SK-N-SH treated with all-trans-retinoic acid at 6 μM for 48 hours (cell line): ENCODE measurements around the gene DCDC2C.

Experiments
- ATAC-seq: fragments of 200-7000 bp; cut with Tn5 transposase; 3 replicates; pipeline ENCODE4 v1.9.1; 2020; ENCODE audit warnings: mild to moderate bottlenecking, moderate library complexity
- ARNTL ChIP-seq: fragments of 450-650 bp; formaldehyde crosslinking; IDR thresholded peaks from 2 replicates; pipeline ENCODE4 v1.5.0; 2020; ENCODE audit warnings: low read depth, mild to moderate bottlenecking, moderate library complexity, borderline replicate concordance
- BACH2 ChIP-seq: fragments of 250-450 bp; sonication (Bioruptor Pico); IDR thresholded peaks from 2 replicates; pipeline ENCODE4 v1.9.0; 2021; ENCODE audit warnings: mild to moderate bottlenecking, borderline replicate concordance
- CREB5 ChIP-seq: fragments of 250-450 bp; sonication (Bioruptor Pico); IDR thresholded peaks from 2 replicates; pipeline ENCODE4 v1.5.1; 2020; ENCODE audit warnings: low read depth, mild to moderate bottlenecking, moderate library complexity
- CSDC2 ChIP-seq: fragments of 250-450 bp; sonication (Bioruptor Pico); IDR thresholded peaks from 2 replicates; pipeline ENCODE4 v1.5.0; 2020; ENCODE audit warnings: mild to moderate bottlenecking, moderate library complexity
- CSRNP3 ChIP-seq: fragments of 250-450 bp; sonication (Bioruptor Pico); IDR thresholded peaks from 2 replicates; pipeline ENCODE4 v1.5.1; 2021; ENCODE audit warnings: mild to moderate bottlenecking, moderate library complexity
- ESRRG ChIP-seq: fragments of 250-450 bp; sonication (Bioruptor Pico); IDR thresholded peaks from 2 replicates; pipeline ENCODE4 v1.6.1; 2021; ENCODE audit warnings: mild to moderate bottlenecking
- GLIS3 ChIP-seq: fragments of 250-450 bp; sonication (Bioruptor Pico); IDR thresholded peaks from 2 replicates; pipeline ENCODE4 v1.5.0; 2020; ENCODE audit warnings: mild to moderate bottlenecking, moderate library complexity
- ISL1 ChIP-seq: fragments of 250-450 bp; sonication (Bioruptor Pico); IDR thresholded peaks from 2 replicates; pipeline ENCODE4 v2.1.2; 2022; ENCODE audit warnings: mild to moderate bottlenecking, moderate library complexity
- PATZ1 ChIP-seq: fragments of 250-450 bp; sonication (Bioruptor Pico); IDR thresholded peaks from 2 replicates; pipeline ENCODE4 v1.8.0; 2020; ENCODE audit warnings: mild to moderate bottlenecking, moderate library complexity, borderline replicate concordance
- POU6F1 ChIP-seq: fragments of 250-450 bp; sonication (Bioruptor Pico); IDR thresholded peaks from 2 replicates; pipeline ENCODE4 v1.8.0; 2021; ENCODE audit warnings: low read depth, mild to moderate bottlenecking, moderate library complexity, borderline replicate concordance
- PPARA ChIP-seq: fragments of 250-450 bp; sonication (Bioruptor Pico); IDR thresholded peaks from 2 replicates; pipeline ENCODE4 v1.5.0; 2020; ENCODE audit warnings: mild to moderate bottlenecking, borderline replicate concordance
- RARB ChIP-seq: fragments of 250-450 bp; sonication (Bioruptor Pico); IDR thresholded peaks from 2 replicates; pipeline ENCODE4 v1.8.0; 2021; ENCODE audit warnings: mild to moderate bottlenecking, moderate library complexity
- SNAI2 ChIP-seq: fragments of 250-450 bp; sonication (Bioruptor Pico); IDR thresholded peaks from 2 replicates; pipeline ENCODE4 v1.5.0; 2020; ENCODE audit warnings: mild to moderate bottlenecking, moderate library complexity
- TCF4 ChIP-seq: fragments of 250-450 bp; sonication (Bioruptor Pico); IDR thresholded peaks from 2 replicates; pipeline ENCODE4 v1.8.0; 2021; ENCODE audit warnings: mild to moderate bottlenecking, moderate library complexity, borderline replicate concordance
- TOX ChIP-seq: fragments of 250-450 bp; sonication (Bioruptor Pico); IDR thresholded peaks from 2 replicates; pipeline ENCODE4 v1.8.0; 2021; ENCODE audit warnings: mild to moderate bottlenecking, moderate library complexity, borderline replicate concordance
- TSHZ2 ChIP-seq: fragments of 250-450 bp; sonication (Bioruptor Pico); IDR thresholded peaks from 2 replicates; pipeline ENCODE4 v1.5.0; 2020; ENCODE audit warnings: mild to moderate bottlenecking, moderate library complexity
- ZC3H10 ChIP-seq: fragments of 250-450 bp; sonication (Bioruptor Pico); IDR thresholded peaks from 2 replicates; pipeline ENCODE4 v1.5.1; 2021; ENCODE audit warnings: mild to moderate bottlenecking, moderate library complexity
- ZFP3 ChIP-seq: fragments of 250-450 bp; sonication (Bioruptor Pico); IDR thresholded peaks from 2 replicates; pipeline ENCODE4 v1.5.0; 2020; ENCODE audit warnings: mild to moderate bottlenecking, moderate library complexity
- ZNF565 ChIP-seq: fragments of 450-650 bp; formaldehyde crosslinking; conservative IDR thresholded peaks from 2 replicates; pipeline ENCODE4 v1.5.0; 2020; ENCODE audit warnings: low read depth, mild to moderate bottlenecking, moderate library complexity
- ZNF70 ChIP-seq: fragments of 450-650 bp; formaldehyde crosslinking; IDR thresholded peaks from 2 replicates; pipeline ENCODE4 v1.5.0; 2020; ENCODE audit warnings: mild to moderate bottlenecking, moderate library complexity
- ZNF8 ChIP-seq: fragments of 450-650 bp; formaldehyde crosslinking; IDR thresholded peaks from 2 replicates; pipeline ENCODE4 v1.5.0; 2020; ENCODE audit warnings: mild to moderate bottlenecking, moderate library complexity

Gene DCDC2C

GRCh38 chr2:3729786-3730185, 26.4 kb downstream of the DCDC2C start:
- no peak for TF ChIP-seq POU6F1 (CRISPR knock-in tag)
- no peak for TF ChIP-seq RARB (CRISPR knock-in tag)
- TF ChIP-seq TSHZ2 (CRISPR knock-in tag): no peak
- no peak for TF ChIP-seq ARNTL (CRISPR knock-in tag)
- no peak for TF ChIP-seq BACH2
- TF ChIP-seq TCF4 (CRISPR knock-in tag): no peak
- no peak for TF ChIP-seq ISL1 (CRISPR knock-in tag)
- TF ChIP-seq ZC3H10: no peak
- no peak for TF ChIP-seq PPARA (CRISPR knock-in tag)
- no peak for TF ChIP-seq CSDC2 (CRISPR knock-in tag)
- no peak for TF ChIP-seq ZFP3 (CRISPR knock-in tag)
- TF ChIP-seq ZNF565: no peak
- no peak for TF ChIP-seq PATZ1 (CRISPR knock-in tag)
- TF ChIP-seq CREB5 (CRISPR knock-in tag): no peak
- TF ChIP-seq ESRRG (CRISPR knock-in tag): no peak
- TF ChIP-seq SNAI2: no peak
- TF ChIP-seq ZNF8 (CRISPR knock-in tag): no peak
- ATAC-seq: no peak

GRCh38 chr2:3730646-3731045, 27.3 kb downstream of the DCDC2C start:
- TF ChIP-seq ZNF565 (no peak), ZC3H10 (no peak), POU6F1 (CRISPR knock-in tag) (no peak), ZNF70 (CRISPR knock-in tag) (no peak), RARB (CRISPR knock-in tag) (no peak), TCF4 (CRISPR knock-in tag) (no peak), TOX (CRISPR knock-in tag) (no peak), PPARA (CRISPR knock-in tag) (no peak), CSDC2 (CRISPR knock-in tag) (no peak), ZFP3 (CRISPR knock-in tag) (no peak), GLIS3 (no peak), PATZ1 (CRISPR knock-in tag) (no peak), BACH2 (no peak), ISL1 (CRISPR knock-in tag) (no peak), ESRRG (CRISPR knock-in tag) (no peak), CSRNP3 (CRISPR knock-in tag) (no peak)
- ATAC-seq: no peak
